GM21717 (cell line): ENCODE data around the gene MT3.
A peak's percentile ranks its signal among the peaks of the same experiment; 100 is the strongest.
"Not testable (repeated sequence)": the region's sequence is repeated elsewhere in the genome, so short reads cannot be mapped to it uniquely, and the experiment has no call there.

Experiments used
- ATAC-seq: cut with Tn5 transposase; IDR thresholded peaks from one replicate; pipeline ENCODE4 v1.9.1; 2021; ENCODE audit warnings: mild to moderate bottlenecking, moderate library complexity; ENCODE audit not compliant: unreplicated experiment

Gene MT3

GRCh38 chr16:56608876-56609462, 19.6 kb downstream of the MT3 start:
- ATAC-seq: no peak

- ATAC-seq: peak; percentile 41
Measured at GRCh38 chr16:56609463-56609921, 20.2 kb downstream of the MT3 start.

GRCh38 chr16:56610017-56610608, 20.8 kb downstream of the MT3 start:
- no peak for ATAC-seq

- no peak for ATAC-seq
Measured at GRCh38 chr16:56610609-56611111, 21.3 kb downstream of the MT3 start.

- no peak for ATAC-seq
Measured at GRCh38 chr16:56611281-56611833, 22.0 kb downstream of the MT3 start.

GRCh38 chr16:56613706-56614105, 24.4 kb downstream of the MT3 start:
- no peak for ATAC-seq

GRCh38 chr16:56614549-56614991, 25.2 kb downstream of the MT3 start:
- no peak for ATAC-seq

GRCh38 chr16:56615353-56615752, 26.0 kb downstream of the MT3 start:
- ATAC-seq: no peak

GRCh38 chr16:56616608-56617211, 27.4 kb downstream of the MT3 start:
- no peak for ATAC-seq

GRCh38 chr16:56617212-56618085, 28.1 kb downstream of the MT3 start:
- ATAC-seq: no peak

- ATAC-seq: no peak
Measured at GRCh38 chr16:56618138-56618537, 28.8 kb downstream of the MT3 start.

- ATAC-seq: no peak
Measured at GRCh38 chr16:56620339-56620897, 31.1 kb downstream of the MT3 start.

- ATAC-seq: not testable (repeated sequence)
Measured at GRCh38 chr16:56621665-56622445, 32.5 kb downstream of the MT3 start.

GRCh38 chr16:56623184-56623583, 33.9 kb downstream of the MT3 start:
- ATAC-seq: not testable (repeated sequence)

- no peak for ATAC-seq
Measured at GRCh38 chr16:56623637-56624036, 34.3 kb downstream of the MT3 start.

- no peak for ATAC-seq
Measured at GRCh38 chr16:56625140-56625942, 36.0 kb downstream of the MT3 start, which contains the start of gene MT1E. Gene MT1E (plus strand): TSS chr16:56625781. CDS start chr16:56625852, 71 bp downstream.

GRCh38 chr16:56625943-56626654, 36.8 kb downstream of the MT3 start:
- ATAC-seq: no peak

- ATAC-seq: no peak
Measured at GRCh38 chr16:56626685-56627084, 37.4 kb downstream of the MT3 start.
